Endothelial cell of umbilical vein (primary cell): Measurements from ENCODE around the gene ULBP1.
"Not testable (repeated sequence)": the region's sequence is repeated elsewhere in the genome, so short reads cannot be mapped to it uniquely, and the experiment has no call there.

ENCODE experiments used
- CTCF ChIP-seq, 2 donors: IDR thresholded peaks; 1 replicate in 1 of 2; 2 replicates in 1 of 2; pipeline ENCODE4 v1.5.1; 2011; ENCODE audit warnings: low read length in 2 of 2, mild to moderate bottlenecking in 2 of 2, moderate library complexity in 2 of 2, control low read depth in 1 of 2, inconsistent platforms in 1 of 2, low read depth in 1 of 2; ENCODE audit not compliant: insufficient read depth in 1 of 2; ENCODE audit errors: extremely low read depth in 1 of 2
- EZH2 ChIP-seq: IDR thresholded peaks from 2 replicates; pipeline ENCODE4 v1.6.1; 2012; ENCODE audit warnings: borderline replicate concordance, low read depth, mild to moderate bottlenecking, moderate library complexity, low read length, inconsistent platforms; ENCODE audit not compliant: severe bottlenecking
- FOS ChIP-seq: IDR thresholded peaks from 2 replicates; pipeline ENCODE4 v1.6.1; 2011; ENCODE audit warnings: mild to moderate bottlenecking, low read length, moderate library complexity, borderline replicate concordance; ENCODE audit not compliant: insufficient read depth
- GATA2 ChIP-seq: IDR thresholded peaks from 2 replicates; pipeline ENCODE4 v1.7.0; 2011; ENCODE audit warnings: low read depth, mild to moderate bottlenecking, moderate library complexity, mixed read lengths, low read length; ENCODE audit not compliant: insufficient read length, insufficient read depth
- JUN ChIP-seq: IDR thresholded peaks from 2 replicates; pipeline ENCODE4 v1.6.1; 2011; ENCODE audit warnings: borderline replicate concordance, low read depth; ENCODE audit not compliant: insufficient read length, insufficient read depth
- MAX ChIP-seq: IDR thresholded peaks from 2 replicates; pipeline ENCODE4 v1.6.1; 2011; ENCODE audit not compliant: insufficient read depth, insufficient read length
- MYC ChIP-seq: IDR thresholded peaks from one replicate; pipeline ENCODE4 v1.6.1; 2011; ENCODE audit warnings: mild to moderate bottlenecking, low read depth, low read length
- POLR2A ChIP-seq: IDR thresholded peaks from 2 replicates; pipeline ENCODE4 v1.6.1; 2012; ENCODE audit warnings: low read depth, mild to moderate bottlenecking, control low read depth, low read length
- POLR2AphosphoS5 ChIP-seq: IDR thresholded peaks from 2 replicates; pipeline ENCODE4 v1.6.1; 2012; ENCODE audit warnings: low read depth, mild to moderate bottlenecking, control low read depth, low read length, moderate library complexity; ENCODE audit not compliant: insufficient read depth

GRCh38 chr6:149943321-149943720, 20.4 kb upstream of the ULBP1 start:
- TF ChIP-seq POLR2A; CTCF (IDR thresholded peaks at IDR 0.05; ENCODE audit: extremely low read depth in 1 of 2, insufficient read depth in 1 of 2, low read depth in 1 of 2, low read length in 2 of 2); MAX; FOS; JUN; POLR2AphosphoS5; EZH2; MYC; GATA2: not testable (repeated sequence)
